ENCODE data around the gene TFCP2L1. TPM values are rescaled to one million over a fixed set of nuclear protein-coding genes. Genes with fewer than 3 reads are reported as not detected.
A peak's percentile ranks its signal among the peaks of the same experiment; 100 is the strongest.
"Not testable (repeated sequence)": the region's sequence is repeated elsewhere in the genome, so short reads cannot be mapped to it uniquely, and the experiment has no call there.

Gene TFCP2L1
- total RNA-seq = 16.1 and 139 TPM in 2 replicates

- DNase-seq (ENCODE audit: low read depth) = no peak
Measured at GRCh38 chr2:121284463-121285449, at the start of gene TFCP2L1. Gene TFCP2L1, minus strand, starts transcription at chr2:121285202. Its CDS starts 93 bp downstream, at chr2:121285109.

DNA sequence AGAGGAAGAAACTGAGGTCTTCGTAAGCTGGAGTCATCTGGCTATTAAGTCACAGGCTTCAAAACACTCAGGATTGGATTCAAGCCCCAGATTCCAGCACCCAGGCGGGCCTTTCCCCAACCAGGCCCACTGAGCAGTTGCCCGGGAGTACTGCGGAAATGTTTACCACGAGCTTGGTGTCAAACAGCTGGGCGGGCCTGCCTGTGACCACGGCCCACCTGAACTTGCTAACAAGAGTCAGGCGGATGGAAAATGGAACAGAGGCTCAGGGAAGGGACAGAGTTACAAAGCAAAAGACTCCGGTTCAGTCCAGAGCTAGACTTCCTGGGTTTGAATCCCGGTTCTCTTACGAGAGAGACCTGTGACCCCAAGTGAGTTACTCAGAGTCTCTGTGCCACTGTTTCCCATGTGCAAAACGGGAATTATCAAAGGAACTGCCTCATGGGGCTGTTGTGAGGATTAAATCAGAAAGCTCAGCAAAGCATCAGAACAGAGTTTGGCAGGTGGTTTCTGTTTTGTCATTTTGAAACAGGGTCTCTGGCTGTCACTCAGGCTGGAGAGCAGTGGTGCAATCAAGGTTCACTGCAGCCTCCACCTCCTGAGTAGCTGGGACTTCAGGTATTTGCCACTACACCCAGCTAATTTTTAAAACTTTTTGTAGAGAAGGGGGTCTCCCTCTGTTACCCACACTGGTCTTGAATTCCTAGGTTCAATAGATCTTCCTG is 49.0 kb upstream of the TFCP2L1 start:
- DNase-seq (ENCODE audit: low read depth) = no peak

DNA sequence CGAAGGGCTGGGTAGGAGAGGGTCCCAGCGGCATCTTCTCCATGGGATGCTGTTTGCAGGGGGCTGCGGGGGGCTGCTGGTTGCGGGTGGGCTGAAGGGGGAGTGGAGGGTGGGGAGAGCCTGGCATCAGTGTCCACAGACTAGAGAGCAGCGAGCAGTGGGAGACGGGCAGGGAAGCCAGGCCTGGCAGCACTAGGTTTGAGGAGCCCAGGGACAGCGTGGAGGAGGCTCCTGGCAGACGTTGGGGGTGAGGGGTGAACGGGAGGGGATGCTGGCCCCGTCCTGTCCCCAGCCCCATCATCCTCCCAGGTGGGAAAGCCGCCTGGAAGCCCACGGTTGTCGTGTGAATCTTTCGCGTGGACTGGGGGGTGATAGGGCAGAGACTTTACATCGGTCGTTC is 48.2 kb upstream of the TFCP2L1 start:
- DNase-seq (ENCODE audit: low read depth) = no peak

- DNase-seq (ENCODE audit: low read depth) = not testable (repeated sequence)
Measured at GRCh38 chr2:121331324-121331723, 46.3 kb upstream of the TFCP2L1 start.

DNA sequence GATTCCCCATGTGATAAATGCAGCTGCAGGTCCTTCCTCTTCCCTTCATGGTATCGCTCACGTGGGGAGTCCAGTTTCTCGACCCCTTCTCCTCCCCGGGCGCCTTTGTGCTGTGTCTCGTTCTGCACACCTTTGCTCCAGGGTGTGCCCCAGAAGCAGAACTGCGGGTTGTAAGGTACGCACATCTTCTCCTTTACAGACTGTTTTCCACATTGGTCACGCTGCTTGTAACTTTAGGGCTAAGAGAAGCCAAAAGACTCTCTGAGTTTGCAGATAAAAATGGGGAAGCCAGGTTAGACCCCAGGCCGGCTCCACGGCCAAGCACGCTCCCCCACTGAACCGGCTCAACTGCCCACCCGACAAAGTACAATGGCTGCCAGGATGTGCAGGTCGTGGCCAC is 45.9 kb upstream of the TFCP2L1 start:
- DNase-seq (ENCODE audit: low read depth) = no peak

DNA sequence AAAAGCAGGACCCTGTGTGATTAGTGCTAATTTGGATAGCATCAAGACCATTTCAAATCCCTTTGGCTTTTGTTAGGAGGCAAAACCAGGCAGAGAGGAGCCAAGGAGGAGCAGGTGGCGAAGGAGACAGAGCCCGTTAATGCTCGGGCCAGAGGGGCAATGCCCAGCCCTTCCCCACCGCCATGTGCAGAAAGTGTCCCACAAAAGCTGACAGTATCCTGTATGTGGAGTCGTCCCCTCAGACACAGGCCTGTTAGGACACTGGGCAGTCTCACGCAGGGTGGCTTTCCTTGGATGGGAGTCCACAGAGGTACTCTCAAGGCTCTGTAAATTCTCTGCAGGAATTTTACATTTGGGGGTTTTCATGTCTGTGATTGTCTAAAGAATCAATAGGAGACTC is 44.8 kb upstream of the TFCP2L1 start:
- no peak for DNase-seq (ENCODE audit: low read depth)

DNA sequence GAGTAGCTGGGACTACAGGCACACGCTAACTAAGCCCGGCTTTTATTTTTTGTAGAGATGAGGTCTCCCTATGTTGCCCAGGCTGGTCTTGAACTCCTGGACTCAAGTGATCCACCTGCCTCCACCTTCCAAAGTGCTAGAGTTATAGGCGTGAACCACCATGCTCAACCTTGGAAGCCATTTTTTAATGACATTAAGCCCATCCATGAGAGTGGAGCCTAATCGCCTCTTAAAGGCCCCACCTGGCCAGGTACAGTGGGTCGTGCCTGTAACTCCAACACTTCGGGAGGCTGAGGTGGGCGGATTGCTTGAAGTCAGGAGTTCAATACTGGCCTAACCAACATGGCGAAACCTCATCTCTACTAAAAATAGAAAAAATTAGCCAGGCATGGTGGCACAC is 41.6 kb upstream of the TFCP2L1 start:
- DNase-seq (ENCODE audit: low read depth) = no peak

GRCh38 chr2:121324601-121325000 is 39.6 kb upstream of the TFCP2L1 start:
- no peak for DNase-seq (ENCODE audit: low read depth)

DNA sequence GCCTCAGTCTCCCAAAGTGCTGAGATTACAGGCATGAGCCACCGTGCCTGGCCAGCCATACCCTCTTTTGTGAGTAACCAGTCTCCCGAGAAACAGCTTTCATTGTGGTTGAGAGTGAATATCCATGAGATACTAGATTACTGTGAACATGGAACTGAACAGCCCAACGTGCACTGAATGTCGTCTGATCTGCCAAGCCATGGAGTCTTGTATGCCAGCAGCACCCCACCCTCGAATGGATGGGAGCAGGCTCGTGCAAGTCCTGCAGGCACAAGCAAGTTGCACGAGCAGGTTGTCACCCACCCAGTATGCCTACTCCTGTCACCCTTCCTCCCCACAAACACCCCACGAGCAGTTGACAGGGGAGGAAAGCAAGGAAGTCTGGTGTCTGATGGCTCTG is 36.5 kb upstream of the TFCP2L1 start:
- DNase-seq (ENCODE audit: low read depth) = no peak

DNA sequence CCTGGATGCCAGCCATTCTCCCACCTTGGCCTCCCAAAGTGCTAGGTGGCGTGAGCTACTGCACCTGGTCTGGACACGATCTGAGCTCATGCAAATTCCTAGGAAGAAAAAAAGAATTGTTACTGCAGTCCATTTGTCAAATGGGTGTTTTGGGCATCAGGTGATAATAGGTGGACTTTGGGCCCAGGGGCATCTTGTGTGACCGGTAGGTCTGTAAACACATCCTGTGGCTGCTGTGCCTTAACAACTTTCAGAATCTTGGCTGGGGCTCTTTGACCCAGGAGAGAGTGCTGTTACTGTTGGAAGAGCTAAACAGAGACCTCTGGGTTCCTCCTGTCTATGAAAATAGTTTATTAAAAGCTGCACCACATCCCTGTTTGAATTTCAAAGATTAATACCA is 34.9 kb upstream of the TFCP2L1 start:
- DNase-seq (ENCODE audit: low read depth) = no peak

GRCh38 chr2:121316986-121317385 is 32.0 kb upstream of the TFCP2L1 start:
- no peak for DNase-seq (ENCODE audit: low read depth)

GRCh38 chr2:121313701-121314100 is 28.7 kb upstream of the TFCP2L1 start:
- DNase-seq (ENCODE audit: low read depth) = not testable (repeated sequence)

GRCh38 chr2:121309801-121310200 is 24.8 kb upstream of the TFCP2L1 start:
- peak; percentile 55 for DNase-seq (ENCODE audit: low read depth)

DNA sequence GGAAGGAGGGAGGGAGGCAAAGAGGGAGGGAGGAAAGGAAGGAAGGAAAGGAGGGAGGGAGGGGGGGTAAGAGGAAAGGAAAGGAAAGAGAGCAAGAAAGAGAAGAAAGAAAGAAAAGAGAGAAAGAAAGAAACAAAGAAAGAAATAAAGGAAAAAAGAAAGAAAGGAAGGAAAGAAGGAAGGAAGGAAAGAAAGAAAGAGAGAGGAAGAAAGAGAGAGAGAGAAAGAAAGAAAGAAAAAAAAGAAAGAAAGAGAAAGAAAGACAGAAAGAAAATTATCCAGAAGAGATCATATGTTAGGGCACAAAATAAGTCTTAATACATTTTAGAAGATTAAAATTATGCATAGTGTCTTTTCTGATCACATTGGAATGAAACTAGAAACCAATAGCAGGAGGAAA is 24.3 kb upstream of the TFCP2L1 start:
- no peak for DNase-seq (ENCODE audit: low read depth)

GRCh38 chr2:121307048-121307447 is 22.0 kb upstream of the TFCP2L1 start:
- no peak for DNase-seq (ENCODE audit: low read depth)

- DNase-seq (ENCODE audit: low read depth) = no peak
Measured at GRCh38 chr2:121304941-121305340, 19.9 kb upstream of the TFCP2L1 start.

GRCh38 chr2:121303531-121304263 is 18.7 kb upstream of the TFCP2L1 start:
- peak; percentile 9 for DNase-seq (ENCODE audit: low read depth)

- not testable (repeated sequence) for DNase-seq (ENCODE audit: low read depth)
Measured at GRCh38 chr2:121301190-121301589, 16.2 kb upstream of the TFCP2L1 start.

GRCh38 chr2:121298476-121298875 is 13.5 kb upstream of the TFCP2L1 start:
- no peak for DNase-seq (ENCODE audit: low read depth)

DNA sequence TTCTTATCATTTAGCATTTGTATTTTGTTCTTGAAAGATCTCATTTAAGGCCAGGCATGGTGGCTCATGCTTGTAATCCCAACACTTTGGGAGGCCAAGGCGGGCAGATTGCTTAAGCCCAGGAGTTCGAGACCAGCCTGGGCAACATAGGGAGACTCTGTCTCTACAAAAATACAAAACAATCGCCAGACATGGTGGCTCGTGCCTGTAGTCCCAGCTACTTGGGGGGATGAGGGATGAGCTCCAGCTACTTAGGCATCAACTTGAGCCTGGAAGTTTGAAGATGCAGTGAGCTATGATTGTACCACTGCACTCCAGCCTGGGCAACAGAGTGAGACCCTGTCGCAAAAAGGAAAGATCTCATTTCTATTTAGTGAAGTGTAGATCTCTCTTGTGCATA is 12.9 kb upstream of the TFCP2L1 start:
- DNase-seq (ENCODE audit: low read depth) = not testable (repeated sequence)

GRCh38 chr2:121297217-121297830 is 12.3 kb upstream of the TFCP2L1 start:
- DNase-seq (ENCODE audit: low read depth) = peak; percentile 36
